ENCODE measurements around the gene GALNT7. TPM values are rescaled to one million over a fixed set of nuclear protein-coding genes. Genes with fewer than 3 reads are reported as not detected.

Gene GALNT7
- total RNA-seq, 4 donors from 2014 or later, result 7.6 to 11.4 (median 9.5) TPM

DNA sequence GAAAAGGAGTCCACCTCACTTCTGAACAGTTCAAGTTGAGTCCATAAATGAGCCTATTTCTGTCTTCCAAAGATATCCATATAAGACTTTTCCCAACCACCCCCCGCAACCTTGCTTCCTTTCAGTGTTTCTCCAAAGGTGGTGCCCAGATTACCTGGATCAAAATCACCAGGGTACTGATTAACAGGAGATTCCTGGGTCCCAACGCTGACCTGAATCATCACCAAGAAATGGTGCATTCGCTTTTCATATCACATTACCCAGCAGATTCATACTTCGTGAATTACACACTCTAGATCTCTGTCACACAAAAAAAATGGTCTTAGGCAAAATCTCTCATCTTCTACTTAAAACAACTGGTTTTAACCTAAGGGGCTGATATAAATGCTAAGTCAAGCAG lies 2.1 kb upstream of the GALNT7 start:
- DNase-seq (ENCODE audit: low spot score) (no peak), ATAC-seq (ENCODE audit: low FRiP score) (no peak)

DNA sequence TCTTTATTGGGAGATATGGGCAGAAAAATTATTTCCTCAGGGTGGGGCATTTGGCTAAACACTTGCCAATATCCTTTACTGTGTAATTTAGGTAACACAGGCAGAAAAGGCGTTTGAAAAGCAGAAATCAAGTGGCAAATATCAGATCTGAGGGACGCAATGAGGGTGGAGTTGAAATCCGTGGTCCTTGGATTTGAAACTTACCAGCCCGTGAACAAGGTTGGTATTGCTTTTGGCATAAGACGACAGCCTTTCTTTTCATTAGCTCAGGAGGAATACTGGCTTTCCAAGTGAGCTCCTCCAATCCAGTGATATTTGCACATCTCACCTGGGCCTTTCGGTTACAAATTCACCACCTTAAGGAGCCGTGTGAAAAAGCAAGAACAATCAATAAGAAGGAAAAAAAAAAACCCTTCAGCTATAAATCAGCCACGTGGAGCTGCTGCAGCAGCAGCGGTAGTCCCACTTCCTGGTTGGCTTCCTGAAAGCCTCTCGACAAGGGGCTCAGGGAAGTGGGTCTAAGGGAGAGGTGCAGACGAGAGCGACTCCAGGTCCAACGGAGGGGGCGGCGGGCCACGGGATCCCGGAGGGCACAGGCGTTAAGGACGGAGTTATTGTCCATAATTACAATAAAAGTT lies 734 bp upstream of the GALNT7 start:
- DNase-seq (ENCODE audit: low spot score) (no peak), ATAC-seq (ENCODE audit: low FRiP score) (peak; percentile 20)
- no peak for TF ChIP-seq CTCF (IDR thresholded peaks at IDR 0.05)

More for the DNA sequence above, 2.1 kb upstream of the GALNT7 start:
- no peak for TF ChIP-seq CTCF (IDR thresholded peaks at IDR 0.05)

- no peak for TF ChIP-seq CTCF (IDR thresholded peaks at IDR 0.05)
- DNase-seq (ENCODE audit: low spot score), result no peak
- no peak for ATAC-seq (ENCODE audit: low FRiP score)
These were observed 492 bp downstream of the GALNT7 start for GRCh38 chr4:173169178-173169427.

- ATAC-seq (ENCODE audit: low FRiP score) (peak; percentile 79), DNase-seq (ENCODE audit: low spot score) (peak; percentile 24)
- no peak for TF ChIP-seq CTCF (IDR thresholded peaks at IDR 0.05)
These were observed 994 bp downstream of the GALNT7 start for GRCh38 chr4:173169428-173170181.

GRCh38 chr4:173170182-173170778 lies 1.7 kb downstream of the GALNT7 start:
- ATAC-seq (ENCODE audit: low FRiP score) (no peak), DNase-seq (ENCODE audit: low spot score) (no peak)
- no peak for TF ChIP-seq CTCF (IDR thresholded peaks at IDR 0.05)

DNA sequence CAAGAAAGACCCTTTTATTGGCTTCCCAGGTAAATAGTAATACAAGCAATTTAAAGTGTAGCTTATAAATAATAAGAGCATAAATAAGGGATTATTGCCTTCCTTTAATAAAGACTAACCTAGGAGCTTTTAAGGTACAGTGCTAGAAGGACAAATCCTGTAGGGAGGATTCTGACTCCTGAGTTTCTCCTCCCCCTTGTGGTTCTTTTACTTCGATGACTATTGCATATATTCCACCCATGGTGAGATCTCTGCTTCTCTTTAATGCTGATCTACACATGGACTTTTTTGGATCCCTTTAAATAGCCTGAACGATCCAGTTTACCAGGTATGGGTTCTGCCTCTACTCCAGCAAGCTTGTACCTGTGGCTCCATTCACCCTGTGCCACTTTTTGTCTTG lies 2.5 kb downstream of the GALNT7 start:
- no peak for ATAC-seq (ENCODE audit: low FRiP score)

More for the DNA sequence above, 2.5 kb downstream of the GALNT7 start:
- DNase-seq (ENCODE audit: low spot score), result no peak
- no peak for TF ChIP-seq CTCF (IDR thresholded peaks at IDR 0.05)
